HCT116 (cell line): ENCODE results near the gene NOP16.

Experiments used
- FOSL1 ChIP-seq: IDR thresholded peaks from 2 replicates; pipeline ENCODE4 v1.6.1; 2012; ENCODE audit warnings: low read depth
- POLR2A ChIP-seq: IDR thresholded peaks from 2 replicates; pipeline ENCODE4 v1.7.0; 2011; ENCODE audit warnings: borderline replicate concordance; ENCODE audit not compliant: insufficient read depth, insufficient read length; ENCODE audit errors: extremely low read depth
- SRF ChIP-seq: IDR thresholded peaks from 2 replicates; pipeline ENCODE4 v1.6.1; 2012; ENCODE audit warnings: low read depth
- TF ChIP-seq, protein P1 (sequence below): IDR thresholded peaks from 2 replicates; pipeline ENCODE4 v1.6.1; 2011; ENCODE audit warnings: mild to moderate bottlenecking, low read length, moderate library complexity; ENCODE audit not compliant: insufficient replicate concordance; ENCODE audit errors: extremely low read depth
- TF ChIP-seq, protein P2 (sequence below), 3 experiments: fragments of 200-600 bp in 1 of 3; sonication (generic) in 1 of 3; IDR thresholded peaks in 2 of 3; conservative IDR thresholded peaks in 1 of 3; 2 replicates each; pipeline ENCODE4 v1.5.1; 2012 to 2017; ENCODE audit warnings: low read depth in 2 of 3, low read length in 2 of 3, antibody characterized with exemption in 1 of 3, borderline replicate concordance in 1 of 3, control low read depth in 1 of 3, mild to moderate bottlenecking in 1 of 3, mixed read lengths in 1 of 3, mixed run types in 1 of 3, moderate library complexity in 1 of 3; ENCODE audit not compliant: insufficient read depth in 1 of 3

DNA sequence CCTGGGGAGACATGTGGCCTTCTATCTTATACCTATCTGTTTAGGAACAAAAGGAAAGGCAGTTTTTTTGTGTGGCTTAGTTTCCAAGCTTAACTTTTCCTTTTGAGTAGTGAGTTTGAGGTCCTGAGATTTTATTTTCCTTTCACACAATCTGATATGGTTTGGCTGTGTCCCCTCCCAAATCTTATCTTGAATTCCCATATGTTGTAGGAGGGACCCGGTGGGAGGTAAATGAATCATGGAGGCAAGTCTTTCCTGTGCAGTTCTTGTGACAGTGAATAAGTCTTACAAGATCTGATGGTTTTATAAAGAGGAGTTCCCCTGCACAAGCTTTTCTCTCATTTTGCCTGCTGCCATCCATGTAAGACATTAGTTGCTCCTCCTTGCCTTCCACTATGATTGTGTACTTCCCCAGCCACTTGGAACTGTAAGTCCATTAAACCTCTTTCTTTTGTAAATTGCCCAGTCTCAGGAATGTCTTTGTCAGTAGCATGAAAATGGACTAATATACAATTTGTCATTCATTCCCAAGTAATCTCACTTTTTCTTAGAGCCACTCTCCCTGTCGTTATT lies 32.7 kb upstream of the NOP16 start:
- TF ChIP-seq, protein P1, sequence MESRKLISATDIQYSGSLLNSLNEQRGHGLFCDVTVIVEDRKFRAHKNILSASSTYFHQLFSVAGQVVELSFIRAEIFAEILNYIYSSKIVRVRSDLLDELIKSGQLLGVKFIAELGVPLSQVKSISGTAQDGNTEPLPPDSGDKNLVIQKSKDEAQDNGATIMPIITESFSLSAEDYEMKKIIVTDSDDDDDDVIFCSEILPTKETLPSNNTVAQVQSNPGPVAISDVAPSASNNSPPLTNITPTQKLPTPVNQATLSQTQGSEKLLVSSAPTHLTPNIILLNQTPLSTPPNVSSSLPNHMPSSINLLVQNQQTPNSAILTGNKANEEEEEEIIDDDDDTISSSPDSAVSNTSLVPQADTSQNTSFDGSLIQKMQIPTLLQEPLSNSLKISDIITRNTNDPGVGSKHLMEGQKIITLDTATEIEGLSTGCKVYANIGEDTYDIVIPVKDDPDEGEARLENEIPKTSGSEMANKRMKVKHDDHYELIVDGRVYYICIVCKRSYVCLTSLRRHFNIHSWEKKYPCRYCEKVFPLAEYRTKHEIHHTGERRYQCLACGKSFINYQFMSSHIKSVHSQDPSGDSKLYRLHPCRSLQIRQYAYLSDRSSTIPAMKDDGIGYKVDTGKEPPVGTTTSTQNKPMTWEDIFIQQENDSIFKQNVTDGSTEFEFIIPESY, result no peak
- TF ChIP-seq POLR2A, result no peak
- TF ChIP-seq, protein P2, sequence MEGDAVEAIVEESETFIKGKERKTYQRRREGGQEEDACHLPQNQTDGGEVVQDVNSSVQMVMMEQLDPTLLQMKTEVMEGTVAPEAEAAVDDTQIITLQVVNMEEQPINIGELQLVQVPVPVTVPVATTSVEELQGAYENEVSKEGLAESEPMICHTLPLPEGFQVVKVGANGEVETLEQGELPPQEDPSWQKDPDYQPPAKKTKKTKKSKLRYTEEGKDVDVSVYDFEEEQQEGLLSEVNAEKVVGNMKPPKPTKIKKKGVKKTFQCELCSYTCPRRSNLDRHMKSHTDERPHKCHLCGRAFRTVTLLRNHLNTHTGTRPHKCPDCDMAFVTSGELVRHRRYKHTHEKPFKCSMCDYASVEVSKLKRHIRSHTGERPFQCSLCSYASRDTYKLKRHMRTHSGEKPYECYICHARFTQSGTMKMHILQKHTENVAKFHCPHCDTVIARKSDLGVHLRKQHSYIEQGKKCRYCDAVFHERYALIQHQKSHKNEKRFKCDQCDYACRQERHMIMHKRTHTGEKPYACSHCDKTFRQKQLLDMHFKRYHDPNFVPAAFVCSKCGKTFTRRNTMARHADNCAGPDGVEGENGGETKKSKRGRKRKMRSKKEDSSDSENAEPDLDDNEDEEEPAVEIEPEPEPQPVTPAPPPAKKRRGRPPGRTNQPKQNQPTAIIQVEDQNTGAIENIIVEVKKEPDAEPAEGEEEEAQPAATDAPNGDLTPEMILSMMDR (IDR thresholded peaks at IDR 0.05 in 2 of 3, conservative IDR thresholded peaks at IDR 0.05 in 1 of 3; ENCODE audit: borderline replicate concordance in 1 of 3, insufficient read depth in 1 of 3, low read depth in 2 of 3, low read length in 2 of 3), result no peak
- TF ChIP-seq FOSL1, result no peak
- TF ChIP-seq SRF, result no peak
